Measurements from ENCODE around the gene SERINC4.

DNA sequence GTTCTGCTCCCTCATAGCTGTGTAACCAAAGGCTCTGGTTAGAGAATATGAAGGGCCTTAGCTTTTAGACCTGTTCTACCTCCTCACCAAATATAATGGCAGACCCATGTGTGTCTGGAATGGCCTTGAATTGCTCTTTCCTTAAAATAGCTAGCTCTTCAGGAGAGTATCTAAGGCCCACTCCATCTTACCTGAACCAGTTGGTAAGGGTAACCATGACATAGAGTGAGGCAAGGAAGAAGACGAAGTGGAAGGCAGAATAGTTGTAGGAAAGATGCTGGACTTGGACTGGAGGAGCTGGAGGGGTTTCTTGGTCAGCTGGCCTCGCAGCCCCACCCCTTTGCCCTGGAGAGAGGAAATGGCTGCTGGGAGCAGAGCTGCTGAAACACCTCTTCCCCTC, 4.8 kb downstream of the SERINC4 start:
- TF ChIP-seq YY1 (IDR thresholded peaks at IDR 0.05; ENCODE audit: insufficient read depth, insufficient read length) (no peak), ZNF274 (IDR thresholded peaks at IDR 0.05; ENCODE audit: low read depth, low read length) (no peak)
